HepG2 (cell line): ENCODE data around the gene PRAMEF5.
"Not testable (repeated sequence)": the region's sequence is repeated elsewhere in the genome, so short reads cannot be mapped to it uniquely, and the experiment has no call there.

Source experiments
- CHD2 ChIP-seq: IDR thresholded peaks from 2 replicates; pipeline ENCODE4 v1.6.1; 2011; ENCODE audit warnings: low read depth, low read length, improper control_type of control experiment
- ISX ChIP-seq: sonication (generic); formaldehyde crosslinking; conservative IDR thresholded peaks from 2 replicates; pipeline ENCODE4 v1.5.0; 2020; ENCODE audit warnings: missing genetic modification reagents
- MBNL3 ChIP-seq: fragments of 250-450 bp; sonication (Bioruptor Pico); conservative IDR thresholded peaks from 2 replicates; pipeline ENCODE4 v1.8.0; 2022; ENCODE audit warnings: mild to moderate bottlenecking, inconsistent platforms
- NFE2L2 ChIP-seq: fragments of 150-350 bp; IDR thresholded peaks from 2 replicates; pipeline ENCODE4 v1.6.1; 2014; ENCODE audit warnings: low read length
- SP1 ChIP-seq, 2 experiments: fragments of 450-650 bp in 1 of 2; sonication (generic) in 1 of 2; formaldehyde crosslinking in 1 of 2; IDR thresholded peaks; 2 replicates each; pipeline versions ENCODE4 v1.4.0 to v1.6.1; 2016 to 2020; ENCODE audit warnings: missing genetic modification reagents in 1 of 2
- STAT5B ChIP-seq: sonication (generic); formaldehyde crosslinking; IDR thresholded peaks from 2 replicates; pipeline ENCODE4 v1.4.0; 2020; ENCODE audit warnings: missing genetic modification reagents
- TOE1 ChIP-seq: sonication (generic); formaldehyde crosslinking; IDR thresholded peaks from 2 replicates; pipeline ENCODE4 v1.4.0; 2020; ENCODE audit warnings: mild to moderate bottlenecking, missing genetic modification reagents
- ZNF121 ChIP-seq: sonication (generic); formaldehyde crosslinking; IDR thresholded peaks from 2 replicates; pipeline ENCODE4 v1.5.0; 2020; ENCODE audit warnings: mild to moderate bottlenecking, missing genetic modification reagents
- ZNF30 ChIP-seq: sonication (generic); formaldehyde crosslinking; IDR thresholded peaks from 2 replicates; pipeline ENCODE4 v1.5.0; 2020; ENCODE audit warnings: mild to moderate bottlenecking, missing genetic modification reagents
- TF ChIP-seq, protein P1 (sequence below): sonication (generic); formaldehyde crosslinking; IDR thresholded peaks from 2 replicates; pipeline ENCODE4 v1.5.0; 2020; ENCODE audit warnings: mild to moderate bottlenecking, missing genetic modification reagents, moderate library complexity
- TF ChIP-seq, protein P2 (sequence below): sonication (generic); formaldehyde crosslinking; IDR thresholded peaks from 2 replicates; pipeline ENCODE4 v1.4.0; 2020; ENCODE audit warnings: missing genetic modification reagents
- TF ChIP-seq, protein P3 (sequence below): sonication (generic); formaldehyde crosslinking; IDR thresholded peaks from 2 replicates; pipeline ENCODE4 v1.8.0; 2023; ENCODE audit warnings: mild to moderate bottlenecking, missing genetic modification reagents

DNA sequence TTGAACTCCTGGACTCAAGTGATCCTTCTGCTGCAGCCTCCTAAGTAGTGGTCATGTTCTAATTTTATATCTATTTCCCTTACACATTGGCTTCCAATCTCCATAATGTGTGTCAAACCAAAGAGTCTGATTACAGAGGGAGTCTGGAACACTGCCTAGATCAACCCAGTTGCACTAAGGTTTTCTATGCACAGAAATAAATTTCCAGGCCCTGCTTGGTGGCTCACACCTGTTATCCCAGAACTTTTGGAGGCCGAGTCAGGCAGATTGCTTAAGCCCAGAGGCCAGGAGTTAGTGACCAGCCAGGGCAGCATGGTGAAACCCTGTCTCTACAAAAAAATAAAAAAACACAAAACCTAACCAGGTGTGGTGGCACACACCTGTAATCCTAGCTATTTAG lies 19.9 kb upstream of the PRAMEF5 start:
- not testable (repeated sequence) for TF ChIP-seq TOE1 (CRISPR knock-in tag); SP1 (IDR thresholded peaks at IDR 0.05); SP1 (CRISPR knock-in tag; IDR thresholded peaks at IDR 0.05); ISX (CRISPR knock-in tag); ZNF121 (CRISPR knock-in tag); ZNF30 (CRISPR knock-in tag); NFE2L2; STAT5B (CRISPR knock-in tag); MBNL3 (CRISPR knock-in tag); CHD2
- TF ChIP-seq, protein P1, sequence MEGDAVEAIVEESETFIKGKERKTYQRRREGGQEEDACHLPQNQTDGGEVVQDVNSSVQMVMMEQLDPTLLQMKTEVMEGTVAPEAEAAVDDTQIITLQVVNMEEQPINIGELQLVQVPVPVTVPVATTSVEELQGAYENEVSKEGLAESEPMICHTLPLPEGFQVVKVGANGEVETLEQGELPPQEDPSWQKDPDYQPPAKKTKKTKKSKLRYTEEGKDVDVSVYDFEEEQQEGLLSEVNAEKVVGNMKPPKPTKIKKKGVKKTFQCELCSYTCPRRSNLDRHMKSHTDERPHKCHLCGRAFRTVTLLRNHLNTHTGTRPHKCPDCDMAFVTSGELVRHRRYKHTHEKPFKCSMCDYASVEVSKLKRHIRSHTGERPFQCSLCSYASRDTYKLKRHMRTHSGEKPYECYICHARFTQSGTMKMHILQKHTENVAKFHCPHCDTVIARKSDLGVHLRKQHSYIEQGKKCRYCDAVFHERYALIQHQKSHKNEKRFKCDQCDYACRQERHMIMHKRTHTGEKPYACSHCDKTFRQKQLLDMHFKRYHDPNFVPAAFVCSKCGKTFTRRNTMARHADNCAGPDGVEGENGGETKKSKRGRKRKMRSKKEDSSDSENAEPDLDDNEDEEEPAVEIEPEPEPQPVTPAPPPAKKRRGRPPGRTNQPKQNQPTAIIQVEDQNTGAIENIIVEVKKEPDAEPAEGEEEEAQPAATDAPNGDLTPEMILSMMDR (CRISPR knock-in tag) = not testable (repeated sequence)
- TF ChIP-seq, protein P2, sequence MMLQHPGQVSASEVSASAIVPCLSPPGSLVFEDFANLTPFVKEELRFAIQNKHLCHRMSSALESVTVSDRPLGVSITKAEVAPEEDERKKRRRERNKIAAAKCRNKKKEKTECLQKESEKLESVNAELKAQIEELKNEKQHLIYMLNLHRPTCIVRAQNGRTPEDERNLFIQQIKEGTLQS (CRISPR knock-in tag) = not testable (repeated sequence)
- TF ChIP-seq, protein P3, sequence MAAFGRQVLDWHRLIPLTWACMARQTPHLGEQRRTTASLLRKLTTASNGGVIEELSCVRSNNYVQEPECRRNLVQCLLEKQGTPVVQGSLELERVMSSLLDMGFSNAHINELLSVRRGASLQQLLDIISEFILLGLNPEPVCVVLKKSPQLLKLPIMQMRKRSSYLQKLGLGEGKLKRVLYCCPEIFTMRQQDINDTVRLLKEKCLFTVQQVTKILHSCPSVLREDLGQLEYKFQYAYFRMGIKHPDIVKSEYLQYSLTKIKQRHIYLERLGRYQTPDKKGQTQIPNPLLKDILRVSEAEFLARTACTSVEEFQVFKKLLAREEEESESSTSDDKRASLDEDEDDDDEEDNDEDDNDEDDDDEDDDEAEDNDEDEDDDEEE (CRISPR knock-in tag) = not testable (repeated sequence)
